Smooth muscle cell (in vitro differentiated cells): ENCODE results near the gene TRIM15. TPM values are rescaled to one million over a fixed set of nuclear protein-coding genes. Genes with fewer than 3 reads are reported as not detected.

Source experiments
- DNase-seq: peaks from one replicate; lab custom pipeline; 2025; ENCODE audit not compliant: unreplicated experiment; lab: John Stamatoyannopoulos, UW
- H2AFZ ChIP-seq: fragments of 200-600 bp; sonication (generic); 2 replicates; pipeline ENCODE4 v1.6.0; 2016; ENCODE audit warnings: antibody characterized with exemption, low read depth, mild to moderate bottlenecking
- H3F3A ChIP-seq: fragments of 200-600 bp; sonication (generic); 2 replicates; pipeline ENCODE4 v1.6.0; 2017; ENCODE audit warnings: antibody characterized with exemption, low read depth
- H3K27ac ChIP-seq: fragments of 200-600 bp; sonication (generic); 2 replicates; pipeline ENCODE4 v1.5.1; 2016; ENCODE audit warnings: low read depth, mild to moderate bottlenecking
- H3K27me3 ChIP-seq: fragments of 200-600 bp; sonication (generic); 2 replicates; pipeline ENCODE4 v1.6.1; 2016; ENCODE audit warnings: low read depth, mild to moderate bottlenecking
- H3K36me3 ChIP-seq: fragments of 200-600 bp; sonication (generic); 2 replicates; pipeline ENCODE4 v1.5.1; 2016; ENCODE audit warnings: low read depth
- H3K4me1 ChIP-seq: fragments of 200-600 bp; sonication (generic); 2 replicates; pipeline ENCODE4 v1.5.1; 2016; ENCODE audit warnings: low read depth
- H3K4me2 ChIP-seq: fragments of 200-600 bp; sonication (generic); 2 replicates; pipeline ENCODE4 v1.6.0; 2016; ENCODE audit warnings: mild to moderate bottlenecking
- H3K4me3 ChIP-seq: fragments of 200-600 bp; sonication (generic); 2 replicates; pipeline ENCODE4 v1.5.1; 2016; ENCODE audit warnings: mild to moderate bottlenecking
- H3K79me2 ChIP-seq: fragments of 200-600 bp; sonication (generic); 2 replicates; pipeline ENCODE4 v1.6.0; 2016; ENCODE audit warnings: low read depth, mild to moderate bottlenecking
- H3K9ac ChIP-seq: fragments of 200-600 bp; sonication (generic); 2 replicates; pipeline ENCODE4 v1.6.0; 2016; ENCODE audit warnings: low read depth
- H3K9me3 ChIP-seq: fragments of 200-600 bp; sonication (generic); replicated peaks from 2 replicates; pipeline ENCODE4 v1.5.1; 2016; ENCODE audit warnings: low read depth
- H4K20me1 ChIP-seq: fragments of 200-600 bp; sonication (generic); 2 replicates; pipeline ENCODE4 v1.6.0; 2016; ENCODE audit warnings: low read depth
- WGBS: methylation state at CpG from one replicate; pipeline ENCODE4 v1.1.7; 2016; ENCODE audit warnings: low lambda C conversion rate; 5-methylcytosine and 5-hydroxymethylcytosine counted together
- polyA plus RNA-seq: library from polyadenylated mRNA; unstranded; fragments of >200 nt; fragmentation: Nextera tagmentation; extraction: Ambion mirVana; gene quantifications from 2 replicates; pipeline ENCODE4 v1.2.1, GENCODE V29; 2016
- total RNA-seq: library from RNA; depleted of rRNA; stranded (reverse); fragments of >200 nt; gene quantifications from 2 replicates; pipeline ENCODE4 v1.2.3, GENCODE V29; 2014
- TF ChIP-seq, protein P1 (sequence below): fragments of 200-600 bp; sonication (generic); IDR thresholded peaks from 2 replicates; pipeline ENCODE4 v1.5.1; 2017; ENCODE audit warnings: borderline replicate concordance, mild to moderate bottlenecking, antibody characterized with exemption; ENCODE audit not compliant: insufficient read depth, poor library complexity, severe bottlenecking

TRIM15 gene
- total and polyA plus RNA-seq, 2 experiments from 2014 or later: not detected

DNA sequence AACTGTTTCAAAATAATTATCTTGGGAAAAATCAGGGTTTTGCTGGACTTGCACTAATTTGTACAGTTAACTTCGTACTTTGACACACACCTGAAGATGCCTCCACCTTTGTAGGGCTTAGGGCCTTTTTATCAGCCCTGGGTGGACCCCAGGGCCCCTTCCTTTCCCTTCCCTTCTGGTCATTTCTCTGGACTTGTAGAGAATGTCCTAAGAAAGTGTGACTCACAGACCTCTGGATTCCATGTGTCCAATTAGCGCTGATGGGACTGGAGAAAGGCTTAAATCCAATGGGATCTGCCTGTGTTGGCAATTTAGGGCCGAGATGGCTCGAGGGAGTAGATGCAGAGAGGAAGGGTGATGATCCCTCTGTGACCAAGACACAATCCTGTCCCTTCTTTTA lies 9.3 kb downstream of the TRIM15 start:
- Histone ChIP-seq H2AFZ (no peak overlapping the region), H3K4me3 (no peak overlapping the region), H3K27ac (no peak overlapping the region), H3K9ac (no peak overlapping the region), H3K36me3 (no peaks in the 10 kb centered on the region), H3K9me3 (no peaks in the 10 kb centered on the region), H3K4me1 (peaks cover 5% of the 10 kb centered on the region), H4K20me1 (no peaks in the 10 kb centered on the region), H3F3A (no peaks in the 10 kb centered on the region), H3K4me2 (peak overlapping the region; percentile 77), H3K27me3 (peaks cover 90% of the 10 kb centered on the region), H3K79me2 (no peaks in the 10 kb centered on the region)
- DNase-seq: no peak
- TF ChIP-seq, protein P1, sequence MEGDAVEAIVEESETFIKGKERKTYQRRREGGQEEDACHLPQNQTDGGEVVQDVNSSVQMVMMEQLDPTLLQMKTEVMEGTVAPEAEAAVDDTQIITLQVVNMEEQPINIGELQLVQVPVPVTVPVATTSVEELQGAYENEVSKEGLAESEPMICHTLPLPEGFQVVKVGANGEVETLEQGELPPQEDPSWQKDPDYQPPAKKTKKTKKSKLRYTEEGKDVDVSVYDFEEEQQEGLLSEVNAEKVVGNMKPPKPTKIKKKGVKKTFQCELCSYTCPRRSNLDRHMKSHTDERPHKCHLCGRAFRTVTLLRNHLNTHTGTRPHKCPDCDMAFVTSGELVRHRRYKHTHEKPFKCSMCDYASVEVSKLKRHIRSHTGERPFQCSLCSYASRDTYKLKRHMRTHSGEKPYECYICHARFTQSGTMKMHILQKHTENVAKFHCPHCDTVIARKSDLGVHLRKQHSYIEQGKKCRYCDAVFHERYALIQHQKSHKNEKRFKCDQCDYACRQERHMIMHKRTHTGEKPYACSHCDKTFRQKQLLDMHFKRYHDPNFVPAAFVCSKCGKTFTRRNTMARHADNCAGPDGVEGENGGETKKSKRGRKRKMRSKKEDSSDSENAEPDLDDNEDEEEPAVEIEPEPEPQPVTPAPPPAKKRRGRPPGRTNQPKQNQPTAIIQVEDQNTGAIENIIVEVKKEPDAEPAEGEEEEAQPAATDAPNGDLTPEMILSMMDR: no peak
- 48% methylated on average over 4 of the region's 4 CpGs for WGBS

DNA sequence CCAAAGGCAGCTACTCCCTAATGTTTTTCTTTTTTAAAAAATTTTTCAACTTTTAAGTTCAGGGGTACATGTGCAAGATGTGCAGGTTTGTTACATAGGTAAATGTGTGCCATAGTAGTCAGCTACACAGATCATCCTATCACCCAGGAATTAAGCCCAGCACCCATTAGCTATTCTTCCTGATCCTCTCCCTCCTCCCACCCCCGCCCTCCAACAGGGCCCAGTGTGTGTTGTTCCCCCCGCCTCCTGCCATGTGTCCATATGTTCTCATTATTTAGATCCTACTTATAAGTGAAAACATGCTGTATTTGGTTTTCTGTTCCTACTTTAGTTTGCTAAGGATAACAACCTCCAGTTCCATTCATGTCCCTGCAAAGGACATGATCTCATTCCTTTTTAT lies 12.4 kb downstream of the TRIM15 start:
- 75% methylated on average over 2 of the region's 2 CpGs for WGBS
- Histone ChIP-seq H3F3A (no peaks in the 10 kb centered on the region), H2AFZ (no peak overlapping the region), H4K20me1 (no peaks in the 10 kb centered on the region), H3K27ac (no peak overlapping the region), H3K27me3 (peaks cover 66% of the 10 kb centered on the region), H3K4me3 (no peak overlapping the region), H3K79me2 (no peaks in the 10 kb centered on the region), H3K9ac (no peak overlapping the region), H3K4me2 (no peak overlapping the region), H3K4me1 (peaks cover 5% of the 10 kb centered on the region), H3K36me3 (no peaks in the 10 kb centered on the region), H3K9me3 (no peaks in the 10 kb centered on the region)
- no peak for DNase-seq
- TF ChIP-seq, protein P1: no peak

DNA sequence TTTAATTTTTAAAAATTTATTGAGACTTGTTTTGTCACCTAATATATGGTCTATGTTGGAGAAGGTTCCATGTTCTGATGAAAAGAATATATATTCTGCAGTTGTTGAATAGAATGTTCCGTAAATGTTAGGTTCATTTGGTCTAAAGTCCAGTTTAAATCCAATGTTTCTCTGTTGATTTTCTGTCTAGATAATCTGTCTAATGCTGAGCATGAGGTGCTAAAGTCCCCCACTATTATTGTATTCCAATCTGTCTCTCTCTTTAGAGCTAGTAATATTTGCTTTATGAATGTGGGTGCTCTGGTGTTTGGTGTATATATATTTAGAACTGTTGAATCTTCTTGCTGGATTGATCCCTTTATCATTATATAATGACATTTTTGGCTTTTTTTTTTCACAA lies 15.5 kb downstream of the TRIM15 start:
- H3K36me3 ChIP-seq: no peaks in the 10 kb centered on the region
- no peak overlapping the region for H3K4me3 ChIP-seq
- no peaks in the 10 kb centered on the region for H3K4me1 ChIP-seq
- no peak overlapping the region for H2AFZ ChIP-seq
- H4K20me1 ChIP-seq: no peaks in the 10 kb centered on the region
- H3K79me2 ChIP-seq: no peaks in the 10 kb centered on the region
- no peak overlapping the region for H3K9ac ChIP-seq
- H3K27ac ChIP-seq: no peak overlapping the region
- H3K4me2 ChIP-seq: no peak overlapping the region
- H3K27me3 ChIP-seq: peaks cover 41% of the 10 kb centered on the region
- DNase-seq: no peak
- no peaks in the 10 kb centered on the region for H3K9me3 ChIP-seq
- WGBS: 97% methylated on average over 1 of the region's 1 CpG
- TF ChIP-seq, protein P1: no peak
- no peaks in the 10 kb centered on the region for H3F3A ChIP-seq

DNA sequence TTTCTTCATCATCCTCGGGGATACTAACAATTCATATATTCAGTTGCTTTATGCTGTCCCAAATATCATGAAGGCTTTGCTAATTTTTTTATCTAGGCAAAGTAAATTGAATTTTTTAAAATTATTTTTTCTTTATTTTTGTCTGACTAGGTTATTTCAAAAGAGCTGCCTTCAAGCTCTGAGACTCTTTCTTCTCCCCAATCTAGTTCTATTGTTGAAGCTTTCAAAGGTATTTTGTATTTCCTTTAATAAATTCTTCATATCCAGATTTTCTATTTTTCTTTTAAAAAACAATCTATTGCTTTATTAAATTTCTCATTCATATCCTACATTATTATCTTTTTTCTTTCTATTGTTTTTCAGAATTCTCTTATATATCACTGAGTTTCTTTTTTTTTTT lies 16.8 kb downstream of the TRIM15 start:
- no peak for DNase-seq
- Histone ChIP-seq H3K79me2 (no peaks in the 10 kb centered on the region), H3F3A (no peaks in the 10 kb centered on the region), H3K27ac (no peak overlapping the region), H2AFZ (no peak overlapping the region), H3K4me3 (no peak overlapping the region), H3K9me3 (no peaks in the 10 kb centered on the region), H3K4me2 (no peak overlapping the region), H4K20me1 (no peaks in the 10 kb centered on the region), H3K9ac (no peak overlapping the region), H3K36me3 (no peaks in the 10 kb centered on the region), H3K27me3 (peaks cover 31% of the 10 kb centered on the region), H3K4me1 (no peaks in the 10 kb centered on the region)
- TF ChIP-seq, protein P1: no peak
- WGBS: 89% methylated on average over 1 of the region's 1 CpG
